Upper lobe of right lung (tissue), 1 donor: ENCODE measurements around the gene GNAT3. TPM values are rescaled to one million over a fixed set of nuclear protein-coding genes. Genes with fewer than 3 reads are reported as not detected.

Source experiments
- ATAC-seq: fragments of 200-7000 bp; cut with Tn5 transposase; one replicate; pipeline ENCODE4 v1.9.1; 2020; ENCODE audit warnings: mild to moderate bottlenecking, moderate library complexity
- DNase-seq: peaks from one replicate; pipeline ENCODE4 v3.0.0-alpha.2; 2020
- H3K27ac ChIP-seq: fragments of 200-600 bp; one replicate; pipeline ENCODE4 v1.8.0; 2022
- H3K27me3 ChIP-seq: fragments of 200-600 bp; one replicate; pipeline ENCODE4 v1.8.0; 2022; ENCODE audit warnings: mild to moderate bottlenecking
- H3K36me3 ChIP-seq: fragments of 200-600 bp; one replicate; pipeline ENCODE4 v1.8.0; 2022
- H3K4me1 ChIP-seq: fragments of 200-600 bp; one replicate; pipeline ENCODE4 v1.8.0; 2022
- H3K4me3 ChIP-seq: fragments of 200-600 bp; one replicate; pipeline ENCODE4 v1.8.0; 2022; ENCODE audit warnings: mild to moderate bottlenecking
- H3K9me3 ChIP-seq: fragments of 200-600 bp; one replicate; pipeline ENCODE4 v1.8.0; 2022
- CTCF ChIP-seq: fragments of 200-600 bp; IDR thresholded peaks from one replicate; pipeline ENCODE4 v1.8.0; 2022; ENCODE audit warnings: antibody characterized with exemption
- intact Hi-C: fragments of 100-400 bp; cut with DNase I; formaldehyde crosslinking; loops from one replicate; pipeline ENCODE4 v1.11.0; 2022
- total RNA-seq: library from RNA; stranded (reverse); fragmentation: NEBNext Ultra II Directional; extraction: Animal tissue kit (Norgen Biotek cat#: 25700); gene quantifications from one replicate; pipeline ENCODE4 v1.2.1, GENCODE V29; 2021
- donor health status: DM: no; HTN: yes; CAD: no; lungs with severe emphysema.

Gene GNAT3
- total RNA-seq, 1 donor from 2014 or later, result not detected

- Histone ChIP-seq H3K4me1 (no peaks in the 10 kb centered on the region), H3K4me3 (no peak overlapping the region), H3K36me3 (no peaks in the 10 kb centered on the region), H3K9me3 (no peaks in the 10 kb centered on the region), H3K27me3 (no peaks in the 10 kb centered on the region), H3K27ac (no peak overlapping the region)
- ATAC-seq, result no peak
- TF ChIP-seq CTCF, result no peak
- intact Hi-C loops, result no loop called here
- no peak for DNase-seq
These were observed 101.8 kb downstream of the GNAT3 start for GRCh38 chr7:80410081-80410480.

Other genes with a start within 250 kb of the GNAT3 start
- gene CD36, start 126.6 kb upstream of the GNAT3 start, total RNA-seq, result 115 TPM